Prostate gland (tissue), 2 donors: ENCODE measurements around the gene LSM7.

ENCODE experiments used
- CTCF ChIP-seq, 4 experiments: fragments of 200-600 bp in 2 of 4; fragments of 450-650 bp in 2 of 4; sonication (generic) in 2 of 4; IDR thresholded peaks; 1 replicate in 3 of 4; 2 replicates in 1 of 4; pipeline ENCODE4 v1.5.1; 2016 to 2019; ENCODE audit warnings: antibody characterized with exemption in 4 of 4, mild to moderate bottlenecking in 2 of 4, moderate library complexity in 2 of 4
- POLR2A ChIP-seq: fragments of 450-650 bp; IDR thresholded peaks from one replicate; pipeline ENCODE4 v1.6.1; 2016; ENCODE audit warnings: antibody characterized with exemption, mild to moderate bottlenecking

- TF ChIP-seq CTCF (IDR thresholded peaks at IDR 0.05) (no peak), POLR2A (no peak)
These were observed 2.4 kb upstream of the LSM7 start for GRCh38 chr19:2330632-2331284.
